Astrocyte (in vitro differentiated cells and primary cell): ENCODE measurements around the gene CCK.

Experiments
- EZH2 ChIP-seq: IDR thresholded peaks from 2 replicates; pipeline ENCODE4 v1.6.1; 2012; ENCODE audit warnings: mild to moderate bottlenecking, low read length, inconsistent platforms; ENCODE audit not compliant: insufficient read depth
- TF ChIP-seq, protein P1 (sequence below): IDR thresholded peaks from 2 replicates; pipeline ENCODE4 v1.5.1; 2011; ENCODE audit warnings: low read depth, mild to moderate bottlenecking, inconsistent platforms, low read length, moderate library complexity; ENCODE audit not compliant: insufficient read depth

DNA sequence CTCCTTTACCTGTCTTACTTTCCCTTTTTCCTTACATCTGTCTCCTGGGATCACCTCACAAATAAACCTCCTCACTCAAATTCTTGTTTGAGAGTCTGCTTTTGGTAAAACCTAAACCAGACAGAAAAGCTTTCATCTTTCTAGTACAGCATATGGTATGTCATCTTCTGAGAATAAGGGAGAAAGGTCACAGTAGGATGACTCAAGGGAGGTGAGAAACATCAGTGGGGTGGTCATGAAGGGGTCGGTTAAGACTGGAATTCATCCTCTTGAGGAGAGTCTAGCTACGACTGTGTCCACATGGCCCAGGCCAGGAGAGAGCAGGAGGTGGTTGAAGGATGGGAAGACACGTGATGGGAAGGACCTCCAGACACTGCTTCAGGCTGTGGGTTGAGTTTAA lies 34.8 kb upstream of the CCK start:
- no peak for TF ChIP-seq EZH2
- TF ChIP-seq, protein P1, sequence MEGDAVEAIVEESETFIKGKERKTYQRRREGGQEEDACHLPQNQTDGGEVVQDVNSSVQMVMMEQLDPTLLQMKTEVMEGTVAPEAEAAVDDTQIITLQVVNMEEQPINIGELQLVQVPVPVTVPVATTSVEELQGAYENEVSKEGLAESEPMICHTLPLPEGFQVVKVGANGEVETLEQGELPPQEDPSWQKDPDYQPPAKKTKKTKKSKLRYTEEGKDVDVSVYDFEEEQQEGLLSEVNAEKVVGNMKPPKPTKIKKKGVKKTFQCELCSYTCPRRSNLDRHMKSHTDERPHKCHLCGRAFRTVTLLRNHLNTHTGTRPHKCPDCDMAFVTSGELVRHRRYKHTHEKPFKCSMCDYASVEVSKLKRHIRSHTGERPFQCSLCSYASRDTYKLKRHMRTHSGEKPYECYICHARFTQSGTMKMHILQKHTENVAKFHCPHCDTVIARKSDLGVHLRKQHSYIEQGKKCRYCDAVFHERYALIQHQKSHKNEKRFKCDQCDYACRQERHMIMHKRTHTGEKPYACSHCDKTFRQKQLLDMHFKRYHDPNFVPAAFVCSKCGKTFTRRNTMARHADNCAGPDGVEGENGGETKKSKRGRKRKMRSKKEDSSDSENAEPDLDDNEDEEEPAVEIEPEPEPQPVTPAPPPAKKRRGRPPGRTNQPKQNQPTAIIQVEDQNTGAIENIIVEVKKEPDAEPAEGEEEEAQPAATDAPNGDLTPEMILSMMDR: no peak
